Ectodermal cell (in vitro differentiated cells): Measurements from ENCODE around the gene LAMC1.

Experiments used
- H3K27ac ChIP-seq: 2 replicates; pipeline ENCODE4 v1.7.0; 2013; ENCODE audit warnings: mild to moderate bottlenecking, low read depth, low read length; ENCODE audit not compliant: insufficient read depth, poor library complexity, severe bottlenecking
- H3K27me3 ChIP-seq: 2 replicates; pipeline ENCODE4 v1.7.0; 2013; ENCODE audit warnings: mild to moderate bottlenecking, low read length; ENCODE audit not compliant: insufficient read depth, control insufficient read depth, poor library complexity, severe bottlenecking
- H3K36me3 ChIP-seq: one replicate; pipeline ENCODE4 v1.7.0; 2013; ENCODE audit warnings: low read length; ENCODE audit not compliant: control insufficient read depth, insufficient read depth
- H3K4me1 ChIP-seq: one replicate; pipeline ENCODE4 v1.7.0; 2013; ENCODE audit warnings: low read length; ENCODE audit not compliant: control insufficient read depth, insufficient read depth
- H3K4me3 ChIP-seq: 2 replicates; pipeline ENCODE4 v1.7.0; 2013; ENCODE audit warnings: low read depth, low read length, control low read depth; ENCODE audit not compliant: insufficient read depth
- H3K9me3 ChIP-seq: 2 replicates; pipeline ENCODE4 v1.7.0; 2013; ENCODE audit warnings: mild to moderate bottlenecking, low read length, moderate library complexity; ENCODE audit not compliant: control insufficient read depth
- WGBS, 2 experiments: methylation state at CpG; one replicate each; pipeline ENCODE4 v1.1.7; 2013; ENCODE audit warnings: missing lambda C conversion rate in 2 of 2; 5-methylcytosine and 5-hydroxymethylcytosine counted together

The LAMC1 gene

DNA sequence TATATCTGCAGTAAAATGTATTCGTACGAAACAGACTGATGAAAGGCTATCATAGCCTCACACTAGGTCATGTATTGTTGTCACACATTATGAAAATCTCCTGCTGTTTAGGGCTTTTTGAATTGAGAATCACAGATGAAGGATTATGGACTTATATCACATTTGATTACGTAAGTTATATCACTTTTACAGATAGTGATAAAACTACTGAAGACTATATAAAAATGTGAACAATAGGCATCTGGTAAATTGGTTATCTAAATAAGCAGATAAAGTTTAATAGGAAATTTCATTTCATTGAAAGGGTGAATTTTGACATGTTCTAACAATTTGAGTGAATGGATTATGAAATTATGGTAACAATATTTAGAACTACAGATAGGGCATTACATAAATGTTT is 20.0 kb downstream of the LAMC1 start:
- 91 to 93% methylated on average over 2 of the region's 3 CpGs for WGBS, 2 experiments
- Histone ChIP-seq H3K27me3 (no peaks in the 10 kb centered on the region), H3K4me1 (peaks cover 17% of the 10 kb centered on the region), H3K9me3 (no peaks in the 10 kb centered on the region), H3K36me3 (no peaks in the 10 kb centered on the region), H3K4me3 (no peak overlapping the region), H3K27ac (no peak overlapping the region)

GRCh38 chr1:183043872-183044854 is 20.9 kb downstream of the LAMC1 start:
- Histone ChIP-seq H3K4me1 (peaks cover 17% of the 10 kb centered on the region), H3K36me3 (no peaks in the 10 kb centered on the region), H3K4me3 (no peak overlapping the region), H3K9me3 (no peaks in the 10 kb centered on the region), H3K27me3 (no peaks in the 10 kb centered on the region), H3K27ac (no peak overlapping the region)
- WGBS, 2 experiments = 91 to 93% methylated on average over 6 to 7 of the region's 7 CpGs

- H3K36me3 ChIP-seq = no peaks in the 10 kb centered on the region
- no peaks in the 10 kb centered on the region for H3K9me3 ChIP-seq
- WGBS, 2 experiments = 88 to 94% methylated on average over 2 of the region's 2 CpGs
- no peaks in the 10 kb centered on the region for H3K27me3 ChIP-seq
- H3K4me3 ChIP-seq = no peak overlapping the region
- peaks cover 12% of the 10 kb centered on the region for H3K4me1 ChIP-seq
- no peak overlapping the region for H3K27ac ChIP-seq
Observed at GRCh38 chr1:183044893-183045649, 21.9 kb downstream of the LAMC1 start.

- Histone ChIP-seq H3K4me3 (no peak overlapping the region), H3K27me3 (no peaks in the 10 kb centered on the region)
- WGBS, 2 experiments = 94 to 98% methylated on average over 5 to 6 of the region's 7 CpGs
Observed at GRCh38 chr1:183048087-183049085, 25.2 kb downstream of the LAMC1 start.

DNA sequence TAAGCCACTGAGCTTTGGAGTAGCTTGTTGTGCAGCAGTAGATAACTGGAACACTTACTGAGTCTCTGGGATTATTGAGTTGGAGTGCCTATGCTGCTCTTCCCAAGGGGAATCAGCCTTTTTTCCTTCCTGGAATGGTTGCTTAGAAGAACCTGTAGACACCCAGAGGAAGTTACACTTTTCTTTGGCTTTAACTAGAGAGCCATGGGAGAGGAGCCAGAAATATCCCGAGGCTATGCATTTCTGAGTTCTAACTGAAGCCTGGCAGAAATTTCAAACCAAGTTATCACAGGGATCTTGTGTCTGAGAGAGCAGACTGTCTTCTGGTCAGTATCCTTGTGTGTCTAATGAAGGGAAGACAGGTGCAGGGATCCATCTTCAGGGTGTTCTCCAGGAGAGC is 28.3 kb downstream of the LAMC1 start:
- Histone ChIP-seq H3K36me3 (no peaks in the 10 kb centered on the region), H3K4me3 (no peak overlapping the region), H3K27me3 (no peaks in the 10 kb centered on the region), H3K27ac (no peak overlapping the region), H3K4me1 (no peaks in the 10 kb centered on the region), H3K9me3 (no peaks in the 10 kb centered on the region)
- WGBS, 2 experiments = 96 to 97% methylated on average over 1 of the region's 1 CpG

More at GRCh38 chr1:183048087-183049085, 25.2 kb downstream of the LAMC1 start:
- no peaks in the 10 kb centered on the region for H3K9me3 ChIP-seq
- H3K4me1 ChIP-seq = peaks cover 4% of the 10 kb centered on the region
- H3K27ac ChIP-seq = no peak overlapping the region
- H3K36me3 ChIP-seq = no peaks in the 10 kb centered on the region

DNA sequence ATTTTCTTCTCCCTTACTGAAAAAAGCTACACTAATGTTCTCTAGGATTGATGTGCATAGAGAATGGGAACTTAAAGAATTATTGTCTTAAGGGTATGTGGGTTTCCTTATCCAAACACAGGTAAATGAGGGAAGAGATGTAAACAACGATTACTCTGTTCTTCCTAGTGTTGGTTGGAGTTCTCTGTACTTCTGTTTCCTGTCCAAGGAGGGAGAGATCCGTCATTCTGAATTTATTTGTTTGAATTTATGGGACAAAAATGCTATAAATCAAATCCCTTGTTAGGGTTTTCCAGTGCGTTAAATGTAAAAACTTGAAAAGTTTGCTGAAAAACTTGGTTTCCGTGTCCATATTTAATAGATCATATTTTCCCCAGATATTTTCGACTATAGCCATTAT is 29.6 kb downstream of the LAMC1 start:
- Histone ChIP-seq H3K4me1 (no peaks in the 10 kb centered on the region), H3K27me3 (no peaks in the 10 kb centered on the region), H3K36me3 (no peaks in the 10 kb centered on the region), H3K27ac (no peak overlapping the region), H3K9me3 (no peaks in the 10 kb centered on the region), H3K4me3 (no peak overlapping the region)
- WGBS, 2 experiments = 97 to 98% methylated on average over 3 to 5 of the region's 5 CpGs

DNA sequence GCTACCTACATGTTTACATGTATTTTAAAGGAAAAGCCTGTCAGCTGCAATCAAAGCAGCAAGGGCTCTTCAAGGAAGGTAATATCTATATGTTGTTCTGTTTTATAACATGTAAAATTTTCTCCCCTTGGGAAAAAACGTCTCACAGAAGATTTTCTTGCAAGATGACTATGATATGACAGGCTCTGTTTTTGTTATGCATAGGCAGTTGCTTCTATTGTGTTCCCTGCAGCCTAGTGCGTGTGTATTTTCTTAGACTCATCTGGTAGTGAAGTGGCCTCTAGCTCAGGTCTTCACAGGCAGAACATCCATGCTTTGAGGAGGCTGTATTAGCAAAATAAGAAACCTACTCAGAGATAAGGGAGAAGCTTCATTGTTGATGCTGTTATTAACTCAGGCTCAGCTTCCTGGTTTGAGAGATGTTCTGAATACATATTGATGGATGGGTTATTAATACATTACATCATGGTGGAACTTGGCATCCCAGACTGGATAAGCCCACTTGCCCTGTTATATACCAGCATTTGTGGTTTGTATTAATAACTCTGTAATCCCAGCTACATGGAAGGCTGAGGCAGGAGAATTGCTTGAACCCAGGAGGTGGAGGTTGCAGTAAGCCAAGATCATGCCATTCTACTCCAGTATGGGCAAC is 35.8 kb downstream of the LAMC1 start:
- Histone ChIP-seq H3K36me3 (no peaks in the 10 kb centered on the region), H3K27me3 (no peaks in the 10 kb centered on the region), H3K4me3 (no peak overlapping the region), H3K9me3 (no peaks in the 10 kb centered on the region), H3K27ac (no peak overlapping the region), H3K4me1 (peaks cover 5% of the 10 kb centered on the region)
- WGBS, 2 experiments = 70 to 76% methylated on average over 2 of the region's 2 CpGs

- H3K4me3 ChIP-seq = no peak overlapping the region
- H3K27ac ChIP-seq = no peak overlapping the region
- no peaks in the 10 kb centered on the region for H3K36me3 ChIP-seq
- H3K4me1 ChIP-seq = peaks cover 5% of the 10 kb centered on the region
- H3K27me3 ChIP-seq = no peaks in the 10 kb centered on the region
- peaks cover 4% of the 10 kb centered on the region for H3K9me3 ChIP-seq
Observed at GRCh38 chr1:183061194-183061593, 38.0 kb downstream of the LAMC1 start.

DNA sequence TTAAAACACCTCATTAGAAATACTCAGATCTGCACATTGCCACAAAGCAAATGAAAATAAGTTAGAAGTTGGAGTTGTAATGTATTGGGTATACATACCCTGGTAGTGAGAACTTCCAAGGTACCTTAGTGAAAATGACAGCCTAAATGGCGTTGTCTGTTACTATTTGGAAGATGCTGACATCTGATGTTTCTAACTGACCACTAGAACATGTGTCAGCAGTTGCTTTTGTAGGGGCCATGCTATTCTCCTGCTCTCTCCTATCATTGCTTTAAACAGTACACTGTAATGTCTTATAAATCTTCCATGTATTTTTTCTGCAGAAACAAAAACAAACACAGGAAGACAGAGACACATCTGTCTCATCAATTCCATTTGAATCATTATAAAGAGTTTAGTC is 40.1 kb downstream of the LAMC1 start:
- no peaks in the 10 kb centered on the region for H3K27me3 ChIP-seq
- H3K36me3 ChIP-seq = no peaks in the 10 kb centered on the region
- peaks cover 4% of the 10 kb centered on the region for H3K9me3 ChIP-seq
- H3K4me1 ChIP-seq = peaks cover 5% of the 10 kb centered on the region
- H3K27ac ChIP-seq = no peak overlapping the region
- 93 to 100% methylated on average over 1 of the region's 1 CpG for WGBS, 2 experiments
- H3K4me3 ChIP-seq = no peak overlapping the region
